Sigmoid colon (tissue), 4 donors: ENCODE data around the gene SEC14L6.

ENCODE experiments used
- CTCF ChIP-seq, 4 experiments: fragments of 450-650 bp in 3 of 4; fragments of 200-600 bp in 1 of 4; IDR thresholded peaks; one replicate each; pipeline ENCODE4 v1.5.1; 2016 to 2019; ENCODE audit warnings: antibody characterized with exemption in 4 of 4, mild to moderate bottlenecking in 3 of 4, moderate library complexity in 2 of 4
- EP300 ChIP-seq, 4 donors: sonication (generic); formaldehyde crosslinking; IDR thresholded peaks; one replicate each; pipeline ENCODE4 v1.6.1; 2017; ENCODE audit warnings: antibody characterized with exemption in 4 of 4
- POLR2A ChIP-seq, 2 donors: fragments of 450-650 bp; IDR thresholded peaks; one replicate each; pipeline ENCODE4 v1.6.1; 2016; ENCODE audit warnings: antibody characterized with exemption in 2 of 2, mild to moderate bottlenecking in 2 of 2, moderate library complexity in 2 of 2
- POLR2AphosphoS5 ChIP-seq, 4 donors: sonication (generic); formaldehyde crosslinking; IDR thresholded peaks; one replicate each; pipeline ENCODE4 v1.6.1; 2017; ENCODE audit warnings: antibody characterized with exemption in 4 of 4

- TF ChIP-seq CTCF (IDR thresholded peaks at IDR 0.05) = no peak
- no peak for TF ChIP-seq POLR2A (IDR thresholded peaks at IDR 0.05)
- TF ChIP-seq POLR2AphosphoS5 (IDR thresholded peaks at IDR 0.05) = no peak
- no peak for TF ChIP-seq EP300 (IDR thresholded peaks at IDR 0.05)
Measured at GRCh38 chr22:30472994-30473720, 73.4 kb downstream of the SEC14L6 start.
